ENCODE data around the gene KIR3DL1. TPM values are rescaled to one million over a fixed set of nuclear protein-coding genes. Genes with fewer than 3 reads are reported as not detected.
"Not testable (repeated sequence)": the region's sequence is repeated elsewhere in the genome, so short reads cannot be mapped to it uniquely, and the experiment has no call there.

Gene KIR3DL1
- total RNA-seq, 1 donor from 2014 or later: not detected

- no peak for TF ChIP-seq CTCF (IDR thresholded peaks at IDR 0.05)
- Mint-ChIP-seq H3K4me3 (ENCODE audit: unreplicated experiment) (no peak overlapping the region), H3K27me3 (ENCODE audit: unreplicated experiment) (no peaks in the 10 kb centered on the region), H3K27ac (ENCODE audit: unreplicated experiment) (no peak overlapping the region), H3K9me3 (ENCODE audit: unreplicated experiment) (peaks cover 51% of the 10 kb centered on the region), H3K4me1 (ENCODE audit: unreplicated experiment) (no peaks in the 10 kb centered on the region), H3K36me3 (ENCODE audit: unreplicated experiment) (no peaks in the 10 kb centered on the region)
- DNase-seq (ENCODE audit: extremely low spot score, unreplicated experiment): no peak
Observed at GRCh38 chr19:54850930-54851329, 34.7 kb downstream of the KIR3DL1 start.

- H3K36me3 Mint-ChIP-seq (ENCODE audit: unreplicated experiment): no peaks in the 10 kb centered on the region
- no peaks in the 10 kb centered on the region for H3K27me3 Mint-ChIP-seq (ENCODE audit: unreplicated experiment)
- H3K4me1 Mint-ChIP-seq (ENCODE audit: unreplicated experiment): no peaks in the 10 kb centered on the region
- no peak for DNase-seq (ENCODE audit: extremely low spot score, unreplicated experiment)
- no peak overlapping the region for H3K4me3 Mint-ChIP-seq (ENCODE audit: unreplicated experiment)
- peaks cover 49% of the 10 kb centered on the region for H3K9me3 Mint-ChIP-seq (ENCODE audit: unreplicated experiment)
- no peak overlapping the region for H3K27ac Mint-ChIP-seq (ENCODE audit: unreplicated experiment)
- TF ChIP-seq CTCF (IDR thresholded peaks at IDR 0.05): no peak
Observed at GRCh38 chr19:54851353-54851752, 35.1 kb downstream of the KIR3DL1 start.

GRCh38 chr19:54855241-54855640 lies 39.0 kb downstream of the KIR3DL1 start:
- not testable (repeated sequence) for H3K4me3 Mint-ChIP-seq (ENCODE audit: unreplicated experiment); H3K27ac Mint-ChIP-seq (ENCODE audit: unreplicated experiment); H3K27me3 Mint-ChIP-seq (ENCODE audit: unreplicated experiment); H3K4me1 Mint-ChIP-seq (ENCODE audit: unreplicated experiment); DNase-seq (ENCODE audit: extremely low spot score, unreplicated experiment); H3K36me3 Mint-ChIP-seq (ENCODE audit: unreplicated experiment)
- H3K9me3 Mint-ChIP-seq (ENCODE audit: unreplicated experiment): peaks cover 40% of the 10 kb centered on the region

GRCh38 chr19:54858476-54858875 lies 42.2 kb downstream of the KIR3DL1 start:
- not testable (repeated sequence) for H3K36me3 Mint-ChIP-seq (ENCODE audit: unreplicated experiment); H3K27me3 Mint-ChIP-seq (ENCODE audit: unreplicated experiment); H3K4me3 Mint-ChIP-seq (ENCODE audit: unreplicated experiment); DNase-seq (ENCODE audit: extremely low spot score, unreplicated experiment); H3K4me1 Mint-ChIP-seq (ENCODE audit: unreplicated experiment); H3K27ac Mint-ChIP-seq (ENCODE audit: unreplicated experiment)
- H3K9me3 Mint-ChIP-seq (ENCODE audit: unreplicated experiment): peaks cover 43% of the 10 kb centered on the region

GRCh38 chr19:54859421-54859820 lies 43.2 kb downstream of the KIR3DL1 start:
- not testable (repeated sequence) for H3K4me3 Mint-ChIP-seq (ENCODE audit: unreplicated experiment); H3K4me1 Mint-ChIP-seq (ENCODE audit: unreplicated experiment); DNase-seq (ENCODE audit: extremely low spot score, unreplicated experiment); H3K27me3 Mint-ChIP-seq (ENCODE audit: unreplicated experiment); H3K36me3 Mint-ChIP-seq (ENCODE audit: unreplicated experiment); H3K27ac Mint-ChIP-seq (ENCODE audit: unreplicated experiment)
- peaks cover 38% of the 10 kb centered on the region for H3K9me3 Mint-ChIP-seq (ENCODE audit: unreplicated experiment)

GRCh38 chr19:54863459-54863858 lies 47.2 kb downstream of the KIR3DL1 start:
- DNase-seq (ENCODE audit: extremely low spot score, unreplicated experiment); H3K27ac Mint-ChIP-seq (ENCODE audit: unreplicated experiment); H3K4me1 Mint-ChIP-seq (ENCODE audit: unreplicated experiment); H3K27me3 Mint-ChIP-seq (ENCODE audit: unreplicated experiment); H3K4me3 Mint-ChIP-seq (ENCODE audit: unreplicated experiment); H3K36me3 Mint-ChIP-seq (ENCODE audit: unreplicated experiment): not testable (repeated sequence)
- H3K9me3 Mint-ChIP-seq (ENCODE audit: unreplicated experiment): peaks cover 34% of the 10 kb centered on the region

- Mint-ChIP-seq H3K27ac (ENCODE audit: unreplicated experiment) (no peak overlapping the region), H3K36me3 (ENCODE audit: unreplicated experiment) (no peaks in the 10 kb centered on the region), H3K9me3 (ENCODE audit: unreplicated experiment) (peaks cover 32% of the 10 kb centered on the region), H3K27me3 (ENCODE audit: unreplicated experiment) (no peaks in the 10 kb centered on the region), H3K4me3 (ENCODE audit: unreplicated experiment) (no peak overlapping the region), H3K4me1 (ENCODE audit: unreplicated experiment) (no peaks in the 10 kb centered on the region)
- no peak for DNase-seq (ENCODE audit: extremely low spot score, unreplicated experiment)
- TF ChIP-seq CTCF (IDR thresholded peaks at IDR 0.05): no peak
Observed at GRCh38 chr19:54871696-54872095, 55.4 kb downstream of the KIR3DL1 start.

Data from osteocyte (in vitro differentiated cells).